ENCODE data around the gene MND1.
"Not testable (repeated sequence)": the region's sequence is repeated elsewhere in the genome, so short reads cannot be mapped to it uniquely, and the experiment has no call there.

Gene MND1

DNA sequence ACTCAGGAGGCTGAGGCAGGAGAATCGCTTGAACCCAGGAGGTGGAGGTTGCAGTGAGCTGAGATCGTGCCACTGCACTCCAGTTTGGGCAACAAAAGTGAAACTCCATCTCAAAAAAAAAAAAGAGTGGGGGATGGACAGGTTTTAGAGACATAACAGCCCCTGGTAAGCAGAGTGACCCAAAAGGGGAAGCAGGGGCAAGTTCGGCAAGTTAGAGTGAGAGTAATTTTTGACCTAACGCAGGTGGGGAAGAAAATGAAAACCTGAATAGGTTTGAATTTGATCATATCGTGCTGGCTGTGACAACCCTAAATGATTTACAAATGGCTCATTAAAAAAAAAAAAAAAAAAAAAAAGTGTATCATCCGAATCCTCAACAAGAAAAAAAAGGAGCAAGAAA is 96.0 kb downstream of the MND1 start:
- no peak for DNase-seq (ENCODE audit: low read depth)

DNA sequence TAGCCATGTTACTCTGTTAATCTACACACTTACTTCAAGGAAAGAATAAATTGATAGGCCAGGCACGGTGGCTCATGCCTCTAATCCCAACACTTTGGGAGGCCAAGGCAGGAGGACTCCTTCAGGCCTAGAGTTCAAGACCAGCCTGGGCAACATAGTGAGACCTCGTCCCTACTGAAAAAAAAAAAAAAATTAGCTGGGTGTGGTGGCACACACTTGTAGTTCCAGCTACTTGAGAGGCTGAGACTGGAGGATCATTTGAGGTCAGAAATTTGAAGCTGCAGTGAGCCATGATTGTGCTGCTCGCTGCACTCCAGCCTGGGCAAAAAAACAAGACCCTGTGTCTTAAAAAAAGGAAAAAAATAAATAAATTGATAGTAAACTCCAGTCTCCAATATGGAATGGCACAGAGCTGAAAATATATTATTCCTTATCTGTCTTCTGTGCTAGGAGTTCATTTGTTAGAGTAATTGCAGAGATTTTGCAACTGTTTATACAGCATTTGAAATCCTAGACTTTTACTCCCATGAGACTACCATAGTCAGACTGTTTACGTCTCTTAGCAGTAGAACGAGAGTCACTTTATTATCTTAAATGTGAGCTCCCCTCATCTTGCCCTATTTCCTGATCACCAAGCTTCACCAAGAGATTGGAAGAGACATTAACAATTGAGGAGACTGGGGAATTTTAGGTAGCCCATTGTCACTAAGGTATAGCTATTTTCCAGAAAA is 102.9 kb downstream of the MND1 start:
- no peak for DNase-seq (ENCODE audit: low read depth)

DNA sequence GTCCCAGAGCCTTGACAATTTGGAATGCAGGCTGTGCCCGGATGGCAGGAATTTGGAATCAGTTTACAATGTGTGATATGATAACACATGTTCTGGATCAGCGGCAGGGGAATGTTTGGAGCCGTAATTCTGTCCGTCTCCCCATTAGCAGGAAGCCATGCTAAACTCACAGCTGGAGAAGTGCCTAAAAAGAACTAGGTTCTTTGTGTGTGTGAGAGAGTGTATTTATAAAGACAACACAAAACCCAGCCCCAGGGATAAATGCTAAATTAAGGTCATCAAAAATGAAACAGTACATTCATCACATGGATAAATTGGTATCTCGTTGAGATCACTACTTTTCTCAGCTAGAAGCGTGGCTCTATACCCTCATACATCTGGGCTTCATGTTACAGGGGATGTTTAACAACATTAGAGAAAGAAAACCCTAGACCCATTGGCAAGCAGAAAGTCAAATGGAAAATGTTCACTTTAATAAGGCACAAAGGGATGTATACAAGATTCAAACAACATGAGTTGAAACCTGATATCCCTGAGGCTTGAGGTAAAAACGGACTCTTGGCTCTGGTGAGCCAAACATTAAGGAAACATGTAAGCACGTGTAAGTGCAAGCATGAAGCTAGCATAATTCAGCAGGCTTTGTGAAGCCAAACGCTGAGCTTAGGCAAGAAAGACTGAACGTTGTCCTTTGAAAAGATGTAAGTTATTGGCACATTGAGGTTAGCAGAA is 103.7 kb downstream of the MND1 start:
- no peak for DNase-seq (ENCODE audit: low read depth)

DNA sequence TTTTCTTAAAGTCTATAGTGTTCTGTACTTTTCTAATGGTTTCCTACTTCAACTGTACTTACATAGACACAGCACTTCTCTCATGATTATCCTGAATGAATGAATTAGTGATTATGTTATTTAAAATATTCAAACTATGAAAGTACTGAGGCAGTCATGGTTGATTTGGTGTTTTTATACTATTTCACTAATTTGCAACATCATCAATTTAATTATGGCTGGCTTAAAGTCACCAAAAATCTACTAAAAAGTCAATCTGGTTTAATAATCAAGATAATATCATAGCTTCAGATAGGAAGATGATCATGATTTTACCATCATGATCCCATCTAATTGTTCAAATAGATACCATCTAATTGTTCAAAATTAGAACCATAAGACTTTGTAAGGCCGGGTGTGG is 104.8 kb downstream of the MND1 start:
- DNase-seq (ENCODE audit: low read depth) = no peak

DNA sequence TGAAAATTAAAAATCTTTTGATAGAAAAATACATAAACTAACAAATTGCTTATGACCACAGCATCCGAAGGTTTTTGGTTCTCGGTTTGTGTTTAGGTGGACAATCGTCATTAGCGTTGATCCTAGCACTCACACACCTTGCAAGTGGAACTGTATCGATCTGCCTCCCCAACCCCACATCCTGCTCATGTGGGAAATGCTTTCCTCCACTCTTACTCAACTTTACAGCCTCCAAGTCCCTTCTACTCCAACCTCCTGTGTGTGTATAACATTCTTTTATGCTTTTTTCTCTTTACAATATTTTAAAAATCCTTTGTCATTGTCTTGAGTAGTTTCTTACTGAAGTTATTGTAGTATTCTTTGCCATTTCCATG is 106.0 kb downstream of the MND1 start:
- no peak for DNase-seq (ENCODE audit: low read depth)

DNA sequence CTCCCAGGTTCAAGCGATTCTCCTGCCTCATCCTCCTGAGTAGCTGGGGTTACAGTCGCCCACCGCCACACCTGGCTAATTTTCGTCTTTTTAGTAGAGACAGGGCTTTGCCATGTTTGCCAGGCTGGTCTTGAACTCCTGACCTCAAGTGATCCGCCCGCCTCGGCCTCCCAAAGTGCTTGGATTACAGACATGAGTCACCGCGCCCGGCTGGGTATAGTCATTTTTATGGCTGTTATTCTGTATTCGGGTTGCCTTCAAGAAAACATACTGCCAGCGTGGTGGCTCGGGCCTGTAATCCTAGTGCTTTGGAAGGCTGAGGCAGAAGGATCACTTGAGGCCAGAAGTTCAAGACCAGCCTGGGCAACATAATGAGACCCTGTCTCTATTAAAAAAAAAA is 106.7 kb downstream of the MND1 start:
- DNase-seq (ENCODE audit: low read depth) = not testable (repeated sequence)

DNA sequence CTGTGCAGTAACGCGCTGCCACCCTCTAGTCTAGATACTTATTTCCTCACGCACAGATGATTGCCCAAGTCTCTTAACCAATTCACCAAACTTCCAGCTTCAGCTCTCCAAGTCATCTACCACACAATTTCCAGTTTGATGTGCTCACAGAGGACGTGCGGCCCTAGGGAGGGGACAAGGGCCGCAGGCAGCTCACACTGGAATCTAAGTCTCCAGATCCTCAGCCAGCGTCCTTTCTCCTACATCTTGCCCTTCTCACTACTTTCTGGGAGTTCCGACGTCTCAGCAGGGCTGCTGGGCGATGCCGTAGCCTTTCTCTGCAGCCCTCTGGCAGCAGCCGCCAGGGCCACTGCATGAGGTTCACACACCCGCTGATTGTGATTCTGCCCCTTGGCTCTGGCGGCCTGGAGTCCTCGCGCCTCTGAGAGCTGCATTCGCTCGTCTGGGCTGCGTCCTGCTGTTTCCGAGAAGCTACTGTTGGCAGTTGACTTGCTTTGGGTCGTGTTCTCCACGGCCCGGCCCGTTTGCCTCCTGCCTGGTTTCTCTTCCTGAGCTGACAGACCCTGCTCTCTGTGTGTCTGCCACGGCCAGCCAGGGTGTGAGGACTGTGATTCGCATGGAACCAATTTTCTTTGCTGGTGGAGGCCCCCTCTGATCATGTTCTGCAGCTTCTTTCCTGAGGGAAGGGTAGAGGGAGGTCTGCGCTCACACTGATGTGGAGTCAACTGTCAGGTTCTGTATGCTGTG is 107.6 kb downstream of the MND1 start:
- DNase-seq (ENCODE audit: low read depth) = no peak

DNA sequence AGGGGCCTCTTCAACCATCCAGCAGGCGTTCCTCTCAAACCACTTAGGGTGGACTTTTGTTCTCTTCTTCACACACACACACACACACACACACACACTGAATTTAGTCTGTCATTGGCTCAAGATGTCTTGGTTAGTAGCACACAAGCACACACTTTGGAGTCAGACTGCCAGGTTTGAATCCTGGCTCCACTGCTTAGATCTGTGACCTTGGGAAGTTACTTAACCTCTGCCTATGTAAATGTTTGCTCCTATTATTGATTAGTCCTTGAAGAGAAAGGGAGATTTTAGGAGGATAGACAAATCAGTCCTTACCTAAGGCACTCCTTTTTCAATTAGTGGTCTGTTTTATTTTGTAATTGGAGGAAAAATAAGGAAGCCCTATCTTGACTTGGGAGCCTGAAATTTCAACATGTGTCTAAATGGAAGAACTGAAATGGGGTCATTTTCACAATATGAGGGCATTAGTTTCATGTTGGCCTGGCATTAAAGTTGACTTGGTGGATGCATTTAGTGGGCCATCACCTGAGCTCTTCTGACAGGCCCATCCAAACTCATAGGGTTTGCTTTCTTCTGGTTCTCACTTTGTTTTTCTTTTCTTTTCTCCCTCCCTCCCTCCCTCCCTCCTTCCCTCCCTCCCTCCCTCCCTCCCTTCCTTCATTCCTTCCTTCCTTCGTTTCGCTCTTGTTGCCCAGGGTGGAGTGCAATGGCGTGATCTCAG is 108.3 kb downstream of the MND1 start:
- DNase-seq (ENCODE audit: low read depth) = no peak

DNA sequence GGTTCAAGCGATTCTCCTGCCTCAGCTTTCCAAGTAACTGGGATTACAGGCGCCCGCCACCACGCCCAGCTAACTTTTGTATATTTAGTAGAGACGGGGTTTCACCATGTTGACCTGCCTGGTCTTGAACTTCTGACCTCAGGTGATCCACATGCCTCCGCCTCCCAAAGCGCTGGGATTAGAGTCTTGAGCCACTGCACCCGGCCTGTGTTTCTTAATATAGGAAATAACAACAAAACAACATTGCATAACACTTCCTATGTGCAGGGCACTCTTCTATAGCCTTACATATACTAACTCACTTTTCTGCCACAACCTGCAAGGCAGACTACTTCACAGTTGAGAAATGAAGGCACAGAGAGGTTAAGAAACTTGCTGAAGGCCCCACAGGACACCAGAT is 108.9 kb downstream of the MND1 start:
- no peak for DNase-seq (ENCODE audit: low read depth)

DNA sequence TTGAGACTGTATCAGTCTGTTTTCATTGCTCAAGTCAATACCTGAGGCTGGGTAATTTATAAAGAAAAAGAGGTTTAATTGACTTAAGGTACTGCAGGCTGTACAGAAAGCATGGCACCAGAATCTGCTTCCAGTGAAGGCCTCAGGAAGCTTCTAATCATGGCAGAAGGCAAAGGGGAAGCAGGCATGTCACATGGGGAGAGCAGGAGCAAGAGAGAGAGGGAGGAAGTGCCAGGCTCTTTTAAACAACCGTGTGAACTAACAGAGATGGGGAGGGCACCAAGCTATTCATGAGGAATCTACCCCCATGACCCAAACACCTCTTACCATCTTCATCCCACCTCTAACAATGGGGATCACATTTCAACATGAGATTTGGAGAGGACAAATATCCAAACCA is 114.5 kb downstream of the MND1 start:
- DNase-seq (ENCODE audit: low read depth) = no peak

DNA sequence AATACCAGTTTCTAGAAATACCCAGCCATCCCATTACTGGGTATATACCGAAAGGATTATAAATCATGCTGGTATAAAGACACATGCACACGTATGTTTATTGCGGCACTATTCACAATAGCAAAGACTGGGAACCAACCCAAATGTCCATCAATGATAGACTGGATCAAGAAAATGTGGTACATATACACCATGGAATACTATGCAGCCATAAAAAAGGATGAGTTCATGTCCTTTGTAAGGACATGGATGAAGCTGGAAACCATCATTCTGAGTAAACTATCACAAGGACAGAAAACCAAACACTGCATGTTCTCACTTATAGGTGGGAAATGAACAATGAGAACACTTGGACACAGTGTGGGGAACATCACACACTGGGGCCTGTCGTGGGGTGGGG is 117.1 kb downstream of the MND1 start:
- DNase-seq (ENCODE audit: low read depth) = not testable (repeated sequence)

DNA sequence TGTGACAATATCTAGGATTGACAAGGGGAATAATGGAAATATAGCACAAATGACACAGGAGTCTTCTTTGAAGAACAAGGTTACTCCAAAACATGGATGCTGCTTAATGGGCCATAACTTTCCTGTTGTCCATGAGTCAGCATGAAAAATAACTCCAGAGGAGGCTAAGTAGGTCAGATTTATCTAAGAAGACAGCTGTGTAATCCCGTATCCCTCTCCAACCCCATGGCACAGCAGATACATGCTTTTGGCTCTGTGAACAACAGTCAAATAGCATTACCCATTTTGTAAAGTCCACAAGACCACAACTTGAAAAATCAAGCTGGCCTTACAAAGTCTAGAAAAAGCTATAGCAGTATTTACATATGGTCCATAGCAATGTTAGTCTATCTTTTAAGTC is 119.6 kb downstream of the MND1 start:
- no peak for DNase-seq (ENCODE audit: low read depth)
